SK-N-SH (cell line): Measurements from ENCODE around the gene TGM3. TPM values are rescaled to one million over a fixed set of nuclear protein-coding genes. Genes with fewer than 3 reads are reported as not detected.

Source experiments
- CTCF ChIA-PET: fragments of 300-600, 350-600 bp; formaldehyde crosslinking; extraction: SDS; loops from one replicate; lab custom pipeline; 2021; lab: Yijun Ruan, JAX
- POLR2A ChIA-PET: fragments of 350-600 bp; sonication (Branson Sonifier 250); formaldehyde crosslinking; extraction: SDS; loops from one replicate; lab custom pipeline; 2020; ENCODE audit warnings: antibody characterized with exemption, inconsistent platforms; lab: Yijun Ruan, JAX
- DNase-seq: peaks from one replicate; pipeline ENCODE4 v3.0.0; 2012
- H2AFZ ChIP-seq: fragments of 200-600 bp; sonication (generic); 2 replicates; pipeline ENCODE4 v1.8.1; 2016; ENCODE audit warnings: antibody characterized with exemption, mild to moderate bottlenecking, low read depth
- H3F3A ChIP-seq: fragments of 200-600 bp; sonication (generic); replicated peaks from 2 replicates; pipeline ENCODE3; 2016; ENCODE audit warnings: antibody characterized with exemption, mild to moderate bottlenecking; ENCODE audit not compliant: insufficient read depth
- H3K27ac ChIP-seq, 2 experiments: fragments of 200-500 bp in 1 of 2; fragments of 200-600 bp in 1 of 2; sonication (Bioruptor generic) in 1 of 2; sonication (generic), shearing (Covaris generic) in 1 of 2; 2 replicates each; pipeline versions ENCODE4 v1.5.1 to v1.6.1; 2014 to 2016; ENCODE audit warnings: low read depth in 2 of 2, inconsistent platforms in 1 of 2, low read length in 1 of 2, mild to moderate bottlenecking in 1 of 2, mixed read lengths in 1 of 2
- H3K27me3 ChIP-seq: fragments of 200-600 bp; sonication (generic), shearing (Covaris generic); 2 replicates; pipeline ENCODE4 v1.6.1; 2016; ENCODE audit warnings: mixed run types; ENCODE audit not compliant: insufficient read depth
- H3K36me3 ChIP-seq, 2 experiments: fragments of 200-500 bp in 1 of 2; fragments of 200-600 bp in 1 of 2; sonication (Bioruptor generic) in 1 of 2; sonication (generic) in 1 of 2; replicated peaks in 1 of 2; 2 replicates each; pipeline versions ENCODE3 to v1.5.1; 2014 to 2016; ENCODE audit warnings: low read length in 1 of 2, mild to moderate bottlenecking in 1 of 2; ENCODE audit not compliant: insufficient read depth in 2 of 2, control insufficient read depth in 1 of 2
- H3K4me1 ChIP-seq, 2 experiments: fragments of 200-500 bp in 1 of 2; fragments of 200-600 bp in 1 of 2; sonication (Bioruptor generic) in 1 of 2; sonication (generic), shearing (Covaris generic) in 1 of 2; 2 replicates each; pipeline versions ENCODE4 v1.5.1 to v1.6.1; 2014 to 2016; ENCODE audit warnings: low read depth in 1 of 2, low read length in 1 of 2, mixed run types in 1 of 2; ENCODE audit not compliant: insufficient read depth in 2 of 2, control insufficient read depth in 1 of 2
- H3K4me2 ChIP-seq: fragments of 200-600 bp; sonication (generic), shearing (Covaris generic); 2 replicates; pipeline ENCODE4 v1.6.1; 2017; ENCODE audit warnings: mixed run types
- H3K4me3 ChIP-seq, 2 experiments: fragments of 200-500 bp in 1 of 2; fragments of 200-600 bp in 1 of 2; sonication (Bioruptor generic) in 1 of 2; sonication (generic), shearing (Covaris generic) in 1 of 2; 2 replicates each; pipeline versions ENCODE4 v1.5.1 to v1.8.1; 2014 to 2016; ENCODE audit warnings: low read depth in 2 of 2, inconsistent platforms in 1 of 2, low read length in 1 of 2, mild to moderate bottlenecking in 1 of 2, mixed read lengths in 1 of 2, moderate library complexity in 1 of 2
- H3K79me2 ChIP-seq: fragments of 200-600 bp; sonication (generic); 2 replicates; pipeline ENCODE4 v1.8.1; 2017; ENCODE audit warnings: mild to moderate bottlenecking; ENCODE audit not compliant: insufficient read depth
- H3K9ac ChIP-seq: fragments of 200-600 bp; sonication (generic); 2 replicates; pipeline ENCODE4 v1.6.1; 2017; ENCODE audit warnings: mixed run types
- H3K9me2 ChIP-seq: fragments of 200-600 bp; sonication (generic); 2 replicates; pipeline ENCODE4 v1.6.1; 2017; ENCODE audit warnings: mixed run types
- H3K9me3 ChIP-seq: fragments of 200-600 bp; sonication (generic); 2 replicates; pipeline ENCODE4 v1.6.1; 2017; ENCODE audit warnings: mixed run types, mild to moderate bottlenecking, moderate library complexity
- H4K20me1 ChIP-seq: fragments of 200-600 bp; sonication (generic); 2 replicates; pipeline ENCODE4 v1.6.1; 2017; ENCODE audit warnings: mild to moderate bottlenecking, mixed run types; ENCODE audit not compliant: insufficient read depth
- FOSL2 ChIP-seq: IDR thresholded peaks from 2 replicates; pipeline ENCODE4 v1.4.0; 2012; ENCODE audit warnings: low read depth, mild to moderate bottlenecking, moderate library complexity, borderline replicate concordance
- GATA2 ChIP-seq: sonication (generic); formaldehyde crosslinking; IDR thresholded peaks from 2 replicates; pipeline ENCODE4 v1.5.0; 2020; ENCODE audit warnings: mild to moderate bottlenecking, missing genetic modification reagents
- JUND ChIP-seq: IDR thresholded peaks from 2 replicates; pipeline ENCODE4 v1.4.0; 2012
- MAX ChIP-seq: IDR thresholded peaks from 2 replicates; pipeline ENCODE4 v1.4.0; 2012; ENCODE audit warnings: low read depth
- NRF1 ChIP-seq: IDR thresholded peaks from 2 replicates; pipeline ENCODE4 v1.6.1; 2012; ENCODE audit warnings: low read depth, mild to moderate bottlenecking, low read length
- RAD21 ChIP-seq: IDR thresholded peaks from 2 replicates; pipeline ENCODE4 v1.6.1; 2012; ENCODE audit warnings: mild to moderate bottlenecking, low read length
- RCOR1 ChIP-seq: fragments of 150-350 bp; IDR thresholded peaks from 2 replicates; pipeline ENCODE4 v1.6.1; 2017; ENCODE audit warnings: antibody characterized with exemption, low read length
- SMC3 ChIP-seq: IDR thresholded peaks from 2 replicates; pipeline ENCODE4 v1.6.1; 2012; ENCODE audit warnings: low read depth, low read length, improper control_type of control experiment
- YY1 ChIP-seq: IDR thresholded peaks from 2 replicates; pipeline ENCODE4 v1.4.0; 2012; ENCODE audit warnings: low read depth, mild to moderate bottlenecking
- WGBS: methylation state at CpG from one replicate; pipeline ENCODE4 v1.1.6; 2017; ENCODE audit warnings: low lambda C conversion rate; 5-methylcytosine and 5-hydroxymethylcytosine counted together
- polyA plus RNA-seq, 3 experiments: library from polyadenylated mRNA; depleted of rRNA; stranded (reverse); fragments of >200 nt; gene quantifications; 2 replicates each; pipeline ENCODE4 v1.2.3, GENCODE V29; 2012
- TF ChIP-seq, protein P1 (sequence below): IDR thresholded peaks from 2 replicates; pipeline ENCODE4; 2012

The TGM3 gene
- polyA plus RNA-seq, 1 of the 3 experiments (the other 2 are of a cell fraction) = not detected

DNA sequence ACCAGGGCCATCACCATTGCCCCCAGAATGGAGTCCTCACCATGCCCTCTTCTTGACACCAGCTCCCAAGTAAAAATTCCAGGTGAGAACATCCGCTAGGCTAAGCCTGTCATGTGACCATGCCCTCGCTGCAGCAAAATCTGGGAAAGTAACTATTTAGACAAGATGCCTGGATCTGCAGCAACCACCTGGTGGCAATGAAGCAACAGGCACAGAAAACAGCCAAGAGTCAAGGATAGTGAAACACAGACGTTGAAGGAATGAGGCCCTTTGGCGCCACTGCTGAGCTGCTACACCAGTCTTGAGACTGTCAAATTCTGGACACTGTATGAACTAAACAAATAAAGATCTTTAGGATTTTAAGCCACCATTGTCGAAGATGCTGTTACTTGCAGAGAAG is 54.8 kb downstream of the TGM3 start (continued):
- TF ChIP-seq RAD21 = no peak
- TF ChIP-seq FOSL2 = no peak
- no peak for TF ChIP-seq MAX
- no peak for TF ChIP-seq JUND
- TF ChIP-seq, protein P1, sequence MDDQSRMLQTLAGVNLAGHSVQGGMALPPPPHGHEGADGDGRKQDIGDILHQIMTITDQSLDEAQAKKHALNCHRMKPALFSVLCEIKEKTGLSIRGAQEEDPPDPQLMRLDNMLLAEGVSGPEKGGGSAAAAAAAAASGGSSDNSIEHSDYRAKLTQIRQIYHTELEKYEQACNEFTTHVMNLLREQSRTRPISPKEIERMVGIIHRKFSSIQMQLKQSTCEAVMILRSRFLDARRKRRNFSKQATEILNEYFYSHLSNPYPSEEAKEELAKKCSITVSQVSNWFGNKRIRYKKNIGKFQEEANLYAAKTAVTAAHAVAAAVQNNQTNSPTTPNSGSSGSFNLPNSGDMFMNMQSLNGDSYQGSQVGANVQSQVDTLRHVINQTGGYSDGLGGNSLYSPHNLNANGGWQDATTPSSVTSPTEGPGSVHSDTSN = no peak
- no peak for TF ChIP-seq RCOR1
- TF ChIP-seq, all 33 proteins: peak for 0

DNA sequence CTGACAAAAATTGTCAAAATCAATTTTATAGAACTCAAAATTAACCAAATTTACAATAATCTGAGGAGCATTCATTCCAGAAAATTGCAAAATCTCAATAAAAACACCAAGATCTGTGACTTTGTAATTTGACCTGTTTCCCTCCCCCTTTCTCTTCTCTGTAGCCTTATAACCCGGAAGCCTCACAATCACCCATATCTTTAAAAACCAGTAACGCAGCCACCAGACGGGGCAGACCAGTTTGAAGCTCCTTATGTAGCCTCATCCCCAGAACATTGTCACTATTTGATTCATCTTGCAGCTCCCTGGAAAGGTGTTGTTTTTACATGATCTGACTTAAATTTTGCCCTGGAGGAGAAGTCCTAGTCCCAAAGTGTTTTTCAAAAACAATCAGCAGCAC is 57.4 kb downstream of the TGM3 start:
- POLR2A ChIA-PET = interaction anchor here (0.8 kb wide), 1 partner anchor 10 kb away, joined by 5 read pairs; no protein-coding TSS in a partner anchor
- 70% methylated on average over 3 of the region's 3 CpGs for WGBS
- no peak overlapping the region for H3K9ac ChIP-seq
- H3K27me3 ChIP-seq = no peaks in the 10 kb centered on the region
- CTCF ChIA-PET = interaction anchor here (0.9 to 1.3 kb wide), 4 partner anchors 14 to 588 kb away, joined by 3 to 6 read pairs (median 4); no protein-coding TSS in a partner anchor
- H3K27ac ChIP-seq = no peak overlapping the region
- H3K36me3 ChIP-seq = no peaks in the 10 kb centered on the region
- H3K4me3 ChIP-seq = no peak overlapping the region
- no peaks in the 10 kb centered on the region for H3K9me2 ChIP-seq
- H3K4me1 ChIP-seq = peaks cover 0 to 13% of the 10 kb centered on the region in 2 experiments; a peak in 2 of 4 replicates
- TF ChIP-seq RAD21 (no peak), YY1 (no peak)
- TF ChIP-seq, all 33 proteins: peak for 0
- H3K4me2 ChIP-seq = no peak overlapping the region
- H4K20me1 ChIP-seq = no peaks in the 10 kb centered on the region
- H3F3A ChIP-seq = no peaks in the 10 kb centered on the region
- no peak overlapping the region for H2AFZ ChIP-seq
- DNase-seq = no peak
- H3K9me3 ChIP-seq = no peaks in the 10 kb centered on the region
- no peaks in the 10 kb centered on the region for H3K79me2 ChIP-seq

DNA sequence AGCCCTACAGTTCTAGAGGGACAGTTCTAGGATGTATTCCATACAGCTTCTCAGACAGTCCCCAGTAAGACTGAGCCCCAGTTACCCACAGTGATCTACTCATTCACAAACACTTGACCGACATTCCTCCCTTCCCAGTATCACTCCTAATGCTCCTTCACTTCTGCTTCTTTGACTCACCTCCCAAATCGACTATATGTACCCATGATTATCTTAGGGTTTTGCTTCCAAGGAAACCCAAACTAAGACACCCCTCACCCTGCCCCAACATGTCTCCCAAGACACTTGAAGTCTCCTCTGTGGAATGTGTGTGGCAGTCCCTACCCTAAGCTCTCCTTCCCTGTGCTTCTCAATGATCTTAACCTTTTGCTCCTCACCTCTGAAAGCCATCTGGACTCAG is 61.3 kb downstream of the TGM3 start:
- no peaks in the 10 kb centered on the region for H4K20me1 ChIP-seq
- H3K9me2 ChIP-seq = no peaks in the 10 kb centered on the region
- POLR2A ChIA-PET = no interaction called here
- no peak for TF ChIP-seq RAD21
- TF ChIP-seq, protein P1 = no peak
- no peak for TF ChIP-seq RCOR1
- no peak for TF ChIP-seq FOSL2
- no peak for TF ChIP-seq NRF1
- TF ChIP-seq SMC3 = no peak
- no peak for TF ChIP-seq GATA2
- WGBS = 14% methylated on average over 2 of the region's 2 CpGs
- no peaks in the 10 kb centered on the region for H3K27me3 ChIP-seq
- DNase-seq = no peak
- H3K79me2 ChIP-seq = no peaks in the 10 kb centered on the region
- H3K27ac ChIP-seq = no peak overlapping the region
- no peak overlapping the region for H3K9ac ChIP-seq
- CTCF ChIA-PET = interaction anchor here (0.9 to 1.3 kb wide), 2 partner anchors 30 to 95 kb away, joined by 3 to 4 read pairs; no protein-coding TSS in a partner anchor
- no peaks in the 10 kb centered on the region for H3F3A ChIP-seq
- no peaks in the 10 kb centered on the region; a peak in 1 of 4 replicates for H3K4me1 ChIP-seq
- no peak overlapping the region for H2AFZ ChIP-seq
- H3K4me2 ChIP-seq = no peak overlapping the region
- H3K9me3 ChIP-seq = peaks cover 8% of the 10 kb centered on the region; the same call in 1 of the 2 replicates
- no peaks in the 10 kb centered on the region for H3K36me3 ChIP-seq
- H3K4me3 ChIP-seq = no peak overlapping the region
